Measurements from ENCODE around the gene MRPS27.

DNA sequence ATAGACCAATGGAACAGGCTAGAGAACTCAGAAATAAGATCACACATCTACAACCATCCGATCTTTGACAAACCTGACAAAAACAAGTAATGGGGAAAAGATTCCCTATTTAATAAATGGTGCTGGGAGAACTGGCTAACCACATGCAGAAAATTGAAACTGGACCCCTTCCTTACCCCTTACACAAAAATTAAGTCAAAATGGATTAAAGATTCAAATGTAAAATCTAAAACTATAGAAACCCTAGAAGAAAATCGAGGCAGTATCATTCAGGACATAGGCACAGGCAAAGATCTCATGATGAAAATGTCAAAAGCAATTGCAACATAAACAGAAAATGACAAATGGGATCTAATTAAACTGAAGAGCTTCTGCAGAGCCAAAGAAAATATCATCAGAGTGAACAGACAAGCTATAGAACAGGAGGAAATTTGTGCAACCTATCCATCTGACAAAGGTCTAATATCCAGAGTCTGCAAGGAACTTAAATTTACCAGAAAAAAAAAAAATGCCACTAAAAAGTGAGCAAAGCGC is 43.8 kb downstream of the MRPS27 start:
- TF ChIP-seq, protein P1, sequence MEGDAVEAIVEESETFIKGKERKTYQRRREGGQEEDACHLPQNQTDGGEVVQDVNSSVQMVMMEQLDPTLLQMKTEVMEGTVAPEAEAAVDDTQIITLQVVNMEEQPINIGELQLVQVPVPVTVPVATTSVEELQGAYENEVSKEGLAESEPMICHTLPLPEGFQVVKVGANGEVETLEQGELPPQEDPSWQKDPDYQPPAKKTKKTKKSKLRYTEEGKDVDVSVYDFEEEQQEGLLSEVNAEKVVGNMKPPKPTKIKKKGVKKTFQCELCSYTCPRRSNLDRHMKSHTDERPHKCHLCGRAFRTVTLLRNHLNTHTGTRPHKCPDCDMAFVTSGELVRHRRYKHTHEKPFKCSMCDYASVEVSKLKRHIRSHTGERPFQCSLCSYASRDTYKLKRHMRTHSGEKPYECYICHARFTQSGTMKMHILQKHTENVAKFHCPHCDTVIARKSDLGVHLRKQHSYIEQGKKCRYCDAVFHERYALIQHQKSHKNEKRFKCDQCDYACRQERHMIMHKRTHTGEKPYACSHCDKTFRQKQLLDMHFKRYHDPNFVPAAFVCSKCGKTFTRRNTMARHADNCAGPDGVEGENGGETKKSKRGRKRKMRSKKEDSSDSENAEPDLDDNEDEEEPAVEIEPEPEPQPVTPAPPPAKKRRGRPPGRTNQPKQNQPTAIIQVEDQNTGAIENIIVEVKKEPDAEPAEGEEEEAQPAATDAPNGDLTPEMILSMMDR (conservative IDR thresholded peaks at IDR 0.05; ENCODE audit: low read depth, low read length): no peak
- TF ChIP-seq USF2 (IDR thresholded peaks at IDR 0.05; ENCODE audit: low read depth, low read length): no peak
- no peak for TF ChIP-seq POLR2A (IDR thresholded peaks at IDR 0.05; ENCODE audit: low read depth, low read length)
- no peak for TF ChIP-seq NFE2L2 (IDR thresholded peaks at IDR 0.05; ENCODE audit: low read depth, low read length)
- no peak for TF ChIP-seq FOS (IDR thresholded peaks at IDR 0.05; ENCODE audit: low read depth, low read length)
- TF ChIP-seq CEBPB (IDR thresholded peaks at IDR 0.05; ENCODE audit: low read depth, low read length): no peak
- no peak for TF ChIP-seq MAZ (IDR thresholded peaks at IDR 0.05; ENCODE audit: borderline replicate concordance, low read depth, low read length)
- no peak for TF ChIP-seq RAD21 (IDR thresholded peaks at IDR 0.05; ENCODE audit: low read length)
- TF ChIP-seq RCOR1 (IDR thresholded peaks at IDR 0.05; ENCODE audit: insufficient replicate concordance, low read length): no peak
- no peak for TF ChIP-seq MXI1 (IDR thresholded peaks at IDR 0.05; ENCODE audit: borderline replicate concordance, low read depth, low read length)
- no peak for TF ChIP-seq CHD1 (IDR thresholded peaks at IDR 0.05; ENCODE audit: low read depth, low read length)
